Liver (tissue), 3 donors: Measurements from ENCODE around the gene CEACAM1.

Source experiments
- EGR1 ChIP-seq, 2 donors: IDR thresholded peaks; 2 replicates each; pipeline ENCODE4 v1.6.1; 2016 to 2018; ENCODE audit warnings: antibody characterized with exemption in 2 of 2, low read depth in 2 of 2
- GABPA ChIP-seq, 2 donors: IDR thresholded peaks in 1 of 2; conservative IDR thresholded peaks in 1 of 2; 2 replicates each; pipeline ENCODE4 v1.6.1; 2016; ENCODE audit warnings: antibody characterized with exemption in 2 of 2, mild to moderate bottlenecking in 1 of 2, moderate library complexity in 1 of 2
- HNF4G ChIP-seq: IDR thresholded peaks from 2 replicates; pipeline ENCODE4 v1.6.1; 2016; ENCODE audit warnings: antibody characterized with exemption
- JUND ChIP-seq, 2 donors: IDR thresholded peaks; 2 replicates each; pipeline ENCODE4 v1.6.1; 2016; ENCODE audit warnings: antibody characterized with exemption in 2 of 2
- NR2F2 ChIP-seq: IDR thresholded peaks from 2 replicates; pipeline ENCODE4 v1.6.1; 2016; ENCODE audit warnings: antibody characterized with exemption
- RAD21 ChIP-seq, 2 donors: IDR thresholded peaks; 2 replicates each; pipeline ENCODE4 v1.6.1; 2016; ENCODE audit warnings: antibody characterized with exemption in 2 of 2, mild to moderate bottlenecking in 2 of 2
- RXRA ChIP-seq, 2 donors: IDR thresholded peaks; 2 replicates each; pipeline ENCODE4 v1.6.1; 2017 to 2018; ENCODE audit warnings: antibody characterized with exemption in 2 of 2, mild to moderate bottlenecking in 1 of 2
- SP1 ChIP-seq: IDR thresholded peaks from 2 replicates; pipeline ENCODE4 v1.6.1; 2018; ENCODE audit warnings: antibody characterized with exemption, mild to moderate bottlenecking
- TAF1 ChIP-seq: conservative IDR thresholded peaks from 2 replicates; pipeline ENCODE4 v1.6.1; 2016; ENCODE audit warnings: antibody characterized with exemption, mild to moderate bottlenecking
- YY1 ChIP-seq: IDR thresholded peaks from 2 replicates; pipeline ENCODE4 v1.6.1; 2016; ENCODE audit warnings: antibody characterized with exemption, mild to moderate bottlenecking
- TF ChIP-seq, protein P1 (sequence below): fragments of 150-350 bp; IDR thresholded peaks from 2 replicates; pipeline ENCODE4 v1.5.1; 2017; ENCODE audit warnings: improper control_type of control experiment, low read depth, low read length; ENCODE audit not compliant: missing input control
- TF ChIP-seq, protein P2 (sequence below): IDR thresholded peaks from 2 replicates; pipeline ENCODE4 v1.6.1; 2016; ENCODE audit warnings: antibody characterized with exemption, mild to moderate bottlenecking
- TF ChIP-seq, protein P3 (sequence below): IDR thresholded peaks from 2 replicates; pipeline ENCODE4 v1.6.1; 2016; ENCODE audit warnings: antibody characterized with exemption
- TF ChIP-seq, protein P4 (sequence below): IDR thresholded peaks from 2 replicates; pipeline ENCODE4 v1.6.1; 2016; ENCODE audit warnings: antibody characterized with exemption
- donor health status: healthy.
- donor health status: healthy.

DNA sequence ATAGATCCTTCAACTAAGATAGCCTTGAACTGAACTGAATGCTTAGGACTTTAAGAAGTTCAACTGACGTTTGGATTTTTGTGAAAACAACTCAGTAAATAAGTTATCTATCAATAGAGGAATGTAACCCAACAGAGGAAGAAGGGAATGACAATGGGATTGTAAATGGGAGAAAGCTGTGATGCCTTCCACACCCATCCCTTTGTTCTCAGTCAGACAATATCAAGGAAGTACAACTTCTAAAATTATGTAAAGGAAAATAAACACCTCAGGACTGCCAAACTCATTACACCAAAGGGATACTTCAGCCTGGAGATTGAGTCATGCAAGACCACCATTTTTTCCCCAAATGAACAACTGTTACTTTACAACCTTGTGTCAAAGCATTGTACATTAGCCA lies 45.4 kb upstream of the CEACAM1 start:
- TF ChIP-seq, protein P1, sequence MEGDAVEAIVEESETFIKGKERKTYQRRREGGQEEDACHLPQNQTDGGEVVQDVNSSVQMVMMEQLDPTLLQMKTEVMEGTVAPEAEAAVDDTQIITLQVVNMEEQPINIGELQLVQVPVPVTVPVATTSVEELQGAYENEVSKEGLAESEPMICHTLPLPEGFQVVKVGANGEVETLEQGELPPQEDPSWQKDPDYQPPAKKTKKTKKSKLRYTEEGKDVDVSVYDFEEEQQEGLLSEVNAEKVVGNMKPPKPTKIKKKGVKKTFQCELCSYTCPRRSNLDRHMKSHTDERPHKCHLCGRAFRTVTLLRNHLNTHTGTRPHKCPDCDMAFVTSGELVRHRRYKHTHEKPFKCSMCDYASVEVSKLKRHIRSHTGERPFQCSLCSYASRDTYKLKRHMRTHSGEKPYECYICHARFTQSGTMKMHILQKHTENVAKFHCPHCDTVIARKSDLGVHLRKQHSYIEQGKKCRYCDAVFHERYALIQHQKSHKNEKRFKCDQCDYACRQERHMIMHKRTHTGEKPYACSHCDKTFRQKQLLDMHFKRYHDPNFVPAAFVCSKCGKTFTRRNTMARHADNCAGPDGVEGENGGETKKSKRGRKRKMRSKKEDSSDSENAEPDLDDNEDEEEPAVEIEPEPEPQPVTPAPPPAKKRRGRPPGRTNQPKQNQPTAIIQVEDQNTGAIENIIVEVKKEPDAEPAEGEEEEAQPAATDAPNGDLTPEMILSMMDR: no peak
- TF ChIP-seq, protein P2, sequence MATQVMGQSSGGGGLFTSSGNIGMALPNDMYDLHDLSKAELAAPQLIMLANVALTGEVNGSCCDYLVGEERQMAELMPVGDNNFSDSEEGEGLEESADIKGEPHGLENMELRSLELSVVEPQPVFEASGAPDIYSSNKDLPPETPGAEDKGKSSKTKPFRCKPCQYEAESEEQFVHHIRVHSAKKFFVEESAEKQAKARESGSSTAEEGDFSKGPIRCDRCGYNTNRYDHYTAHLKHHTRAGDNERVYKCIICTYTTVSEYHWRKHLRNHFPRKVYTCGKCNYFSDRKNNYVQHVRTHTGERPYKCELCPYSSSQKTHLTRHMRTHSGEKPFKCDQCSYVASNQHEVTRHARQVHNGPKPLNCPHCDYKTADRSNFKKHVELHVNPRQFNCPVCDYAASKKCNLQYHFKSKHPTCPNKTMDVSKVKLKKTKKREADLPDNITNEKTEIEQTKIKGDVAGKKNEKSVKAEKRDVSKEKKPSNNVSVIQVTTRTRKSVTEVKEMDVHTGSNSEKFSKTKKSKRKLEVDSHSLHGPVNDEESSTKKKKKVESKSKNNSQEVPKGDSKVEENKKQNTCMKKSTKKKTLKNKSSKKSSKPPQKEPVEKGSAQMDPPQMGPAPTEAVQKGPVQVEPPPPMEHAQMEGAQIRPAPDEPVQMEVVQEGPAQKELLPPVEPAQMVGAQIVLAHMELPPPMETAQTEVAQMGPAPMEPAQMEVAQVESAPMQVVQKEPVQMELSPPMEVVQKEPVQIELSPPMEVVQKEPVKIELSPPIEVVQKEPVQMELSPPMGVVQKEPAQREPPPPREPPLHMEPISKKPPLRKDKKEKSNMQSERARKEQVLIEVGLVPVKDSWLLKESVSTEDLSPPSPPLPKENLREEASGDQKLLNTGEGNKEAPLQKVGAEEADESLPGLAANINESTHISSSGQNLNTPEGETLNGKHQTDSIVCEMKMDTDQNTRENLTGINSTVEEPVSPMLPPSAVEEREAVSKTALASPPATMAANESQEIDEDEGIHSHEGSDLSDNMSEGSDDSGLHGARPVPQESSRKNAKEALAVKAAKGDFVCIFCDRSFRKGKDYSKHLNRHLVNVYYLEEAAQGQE: no peak
- TF ChIP-seq YY1: no peak
- no peak for TF ChIP-seq RXRA (IDR thresholded peaks at IDR 0.05)
- TF ChIP-seq GABPA (IDR thresholded peaks at IDR 0.05 in 1 of 2, conservative IDR thresholded peaks at IDR 0.05 in 1 of 2): no peak
- no peak for TF ChIP-seq JUND (IDR thresholded peaks at IDR 0.05)
- TF ChIP-seq, protein P3, sequence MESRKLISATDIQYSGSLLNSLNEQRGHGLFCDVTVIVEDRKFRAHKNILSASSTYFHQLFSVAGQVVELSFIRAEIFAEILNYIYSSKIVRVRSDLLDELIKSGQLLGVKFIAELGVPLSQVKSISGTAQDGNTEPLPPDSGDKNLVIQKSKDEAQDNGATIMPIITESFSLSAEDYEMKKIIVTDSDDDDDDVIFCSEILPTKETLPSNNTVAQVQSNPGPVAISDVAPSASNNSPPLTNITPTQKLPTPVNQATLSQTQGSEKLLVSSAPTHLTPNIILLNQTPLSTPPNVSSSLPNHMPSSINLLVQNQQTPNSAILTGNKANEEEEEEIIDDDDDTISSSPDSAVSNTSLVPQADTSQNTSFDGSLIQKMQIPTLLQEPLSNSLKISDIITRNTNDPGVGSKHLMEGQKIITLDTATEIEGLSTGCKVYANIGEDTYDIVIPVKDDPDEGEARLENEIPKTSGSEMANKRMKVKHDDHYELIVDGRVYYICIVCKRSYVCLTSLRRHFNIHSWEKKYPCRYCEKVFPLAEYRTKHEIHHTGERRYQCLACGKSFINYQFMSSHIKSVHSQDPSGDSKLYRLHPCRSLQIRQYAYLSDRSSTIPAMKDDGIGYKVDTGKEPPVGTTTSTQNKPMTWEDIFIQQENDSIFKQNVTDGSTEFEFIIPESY: no peak
- TF ChIP-seq NR2F2: no peak
- TF ChIP-seq, protein P4, sequence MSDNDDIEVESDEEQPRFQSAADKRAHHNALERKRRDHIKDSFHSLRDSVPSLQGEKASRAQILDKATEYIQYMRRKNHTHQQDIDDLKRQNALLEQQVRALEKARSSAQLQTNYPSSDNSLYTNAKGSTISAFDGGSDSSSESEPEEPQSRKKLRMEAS: no peak
- TF ChIP-seq TAF1: no peak
- TF ChIP-seq RAD21 (IDR thresholded peaks at IDR 0.05): no peak
- TF ChIP-seq HNF4G: no peak
- no peak for TF ChIP-seq EGR1 (IDR thresholded peaks at IDR 0.05; ENCODE audit: low read depth in 2 of 2)
- no peak for TF ChIP-seq SP1
